Activated CD4-positive, CD25-positive, alpha-beta regulatory T cell treated with anti-CD3 and anti-CD28 coated beads, Interleukin-2, amount 50 U/mL, for 24 hours (primary cell): Measurements from ENCODE around the gene TSHZ2.
"Not testable (repeated sequence)": the region's sequence is repeated elsewhere in the genome, so short reads cannot be mapped to it uniquely, and the experiment has no call there.

ENCODE experiments used
- ATAC-seq, 2 donors: fragments of 150-1000 bp; cut with Tn5 transposase; one replicate each; pipeline ENCODE4 v1.10.0; 2021; ENCODE audit warnings: mild to moderate bottlenecking in 1 of 2, moderate library complexity in 1 of 2

The TSHZ2 gene

DNA sequence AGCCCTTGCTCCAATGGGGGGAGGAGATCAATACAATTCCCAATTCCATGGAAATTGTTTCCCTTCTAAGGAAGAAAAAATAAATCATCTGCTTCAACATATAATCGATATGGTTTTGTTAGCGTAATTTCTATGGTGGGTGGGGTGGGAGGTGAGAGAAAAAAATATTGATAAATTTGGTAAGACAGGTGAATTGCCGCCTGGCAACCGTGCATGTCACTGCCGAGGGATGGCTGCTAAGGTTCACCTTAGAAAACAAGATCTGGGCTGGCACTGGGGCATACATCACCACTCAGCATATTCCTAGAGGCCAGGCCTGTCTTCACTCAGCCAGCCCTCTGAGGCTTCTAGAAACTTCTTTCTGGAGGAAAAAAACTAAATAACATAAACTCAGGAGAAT lies 517.4 kb downstream of the TSHZ2 start:
- no peak for ATAC-seq

DNA sequence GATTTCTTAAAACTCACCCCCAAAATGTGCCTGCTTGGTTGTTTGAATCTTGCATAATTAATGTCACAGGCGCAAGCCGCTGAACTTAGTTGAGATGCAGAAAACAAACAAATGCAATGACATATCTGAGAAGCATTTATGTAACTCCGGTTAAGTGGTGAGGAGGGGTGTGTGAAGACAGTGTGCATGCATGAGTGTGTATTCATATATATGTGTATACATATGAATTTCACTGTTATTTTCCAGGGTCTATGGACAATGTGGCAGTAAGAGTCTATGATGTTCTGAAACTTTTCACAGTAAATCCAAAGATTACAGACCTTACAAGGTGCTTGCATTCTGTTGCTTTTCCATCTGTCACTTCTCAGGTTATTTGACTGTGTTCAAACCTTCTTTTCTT lies 518.5 kb downstream of the TSHZ2 start:
- no peak for ATAC-seq

DNA sequence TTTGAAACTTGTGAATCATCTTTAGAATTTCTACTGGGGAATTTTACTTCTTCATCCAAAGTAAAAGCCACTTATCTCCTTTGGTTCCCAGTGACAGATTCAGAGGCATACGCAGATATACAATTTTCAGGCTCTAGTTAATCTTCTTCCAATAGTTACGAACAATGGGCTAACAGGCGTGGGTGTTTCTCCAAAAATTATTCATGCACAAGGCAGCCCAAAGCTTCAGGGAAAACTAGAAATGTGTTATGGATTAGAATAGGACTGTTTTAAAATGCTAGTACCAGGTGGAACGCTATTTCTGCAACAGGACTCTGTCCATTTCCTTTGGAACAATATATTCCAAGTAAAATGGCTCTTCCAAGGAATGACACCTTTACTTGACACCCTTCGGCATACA lies 519.3 kb downstream of the TSHZ2 start:
- no peak for ATAC-seq

DNA sequence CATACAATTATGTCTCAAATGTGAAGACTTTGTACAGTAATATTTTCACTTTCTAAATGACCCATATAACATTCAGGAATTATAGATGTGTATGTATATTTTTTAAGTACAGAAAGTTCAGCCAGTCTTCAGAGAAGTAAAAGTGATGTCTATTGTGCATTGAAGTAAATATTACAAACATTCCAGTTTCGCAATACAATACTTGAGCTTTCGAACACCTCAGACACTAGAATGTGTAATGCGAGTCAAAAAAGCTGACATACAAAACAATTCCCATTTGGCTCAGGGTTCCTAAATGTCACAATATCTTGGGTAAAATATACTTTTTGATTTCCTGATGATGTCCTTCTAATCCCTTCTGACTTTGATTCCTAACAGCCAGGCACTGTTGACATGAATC lies 520.1 kb downstream of the TSHZ2 start:
- ATAC-seq: no peak

DNA sequence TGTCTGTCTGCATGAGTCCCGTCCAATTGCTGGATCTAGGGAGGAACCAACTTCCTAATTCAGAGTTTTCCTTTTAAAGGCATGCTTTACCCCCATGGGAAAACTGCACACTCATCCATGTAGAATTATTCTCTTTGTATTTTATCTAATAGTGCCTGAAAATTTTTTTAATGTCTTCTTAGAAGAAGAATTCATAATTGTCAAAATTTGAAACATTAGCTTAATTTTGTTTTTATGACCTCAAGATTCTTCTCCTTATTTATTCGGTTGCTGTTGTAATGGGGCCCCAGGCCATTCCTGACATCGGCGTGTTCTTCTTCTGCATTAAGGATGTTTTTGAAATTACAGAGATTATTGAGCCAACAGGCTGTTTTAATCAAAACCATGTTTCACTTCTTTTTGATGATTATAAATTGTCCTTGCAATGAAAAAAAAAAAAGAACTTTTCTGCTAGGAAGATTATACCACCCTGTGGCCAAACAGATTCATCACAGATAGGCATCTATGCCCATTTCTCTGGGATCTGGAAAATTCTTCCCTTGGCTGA lies 521.2 kb downstream of the TSHZ2 start:
- no peak for ATAC-seq

DNA sequence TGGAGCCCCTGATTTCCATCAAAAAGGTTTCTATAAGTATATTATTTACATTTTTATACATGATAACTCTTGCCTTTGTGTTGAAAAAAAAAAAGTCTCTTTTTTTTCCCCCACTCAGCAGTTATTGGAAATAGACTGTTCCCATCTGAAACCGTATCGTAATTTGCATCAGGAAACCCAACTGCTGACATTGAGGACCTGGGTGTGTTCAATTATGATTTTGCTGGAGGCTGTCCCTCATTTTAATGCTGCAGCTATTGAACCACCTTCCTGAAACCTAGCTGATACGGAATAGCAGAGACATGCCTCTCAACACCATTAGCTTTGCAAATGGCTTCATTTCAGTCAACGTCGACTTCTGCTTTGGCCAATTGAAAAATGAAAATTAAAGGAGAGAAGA lies 522.6 kb downstream of the TSHZ2 start:
- ATAC-seq: no peak

DNA sequence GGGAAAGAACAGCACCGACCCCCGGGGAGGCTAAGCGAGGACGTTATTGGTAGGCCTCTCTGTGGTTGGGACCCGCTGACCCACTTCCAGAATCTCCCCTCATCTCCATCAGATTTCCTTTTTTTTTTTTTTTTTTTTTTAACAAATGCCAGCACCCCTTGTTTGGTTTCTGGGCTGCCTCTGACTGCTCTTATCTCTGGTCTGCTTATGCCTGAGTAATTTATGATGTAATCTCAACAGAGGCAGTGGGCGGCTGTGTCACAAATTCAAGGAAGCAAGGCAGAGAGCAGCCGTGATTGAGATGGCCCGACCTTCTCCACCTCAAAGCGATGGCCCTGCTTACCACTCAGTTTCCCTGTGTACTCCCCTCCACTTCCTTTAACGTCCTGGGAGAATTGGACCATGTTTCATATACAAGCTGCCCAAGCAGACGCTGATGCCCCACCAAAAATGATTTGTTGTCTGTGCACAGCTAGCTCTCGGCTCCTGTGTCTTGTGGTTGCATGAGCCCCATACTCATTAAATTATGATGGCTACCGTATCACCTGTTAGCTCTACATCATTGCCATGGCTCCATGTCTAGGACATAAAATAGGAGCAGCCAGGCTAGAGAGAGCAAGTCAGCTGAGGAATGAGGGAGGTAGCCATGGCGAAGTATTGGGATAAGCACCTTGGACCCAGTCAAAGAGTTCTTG lies 523.4 kb downstream of the TSHZ2 start:
- no peak for ATAC-seq

DNA sequence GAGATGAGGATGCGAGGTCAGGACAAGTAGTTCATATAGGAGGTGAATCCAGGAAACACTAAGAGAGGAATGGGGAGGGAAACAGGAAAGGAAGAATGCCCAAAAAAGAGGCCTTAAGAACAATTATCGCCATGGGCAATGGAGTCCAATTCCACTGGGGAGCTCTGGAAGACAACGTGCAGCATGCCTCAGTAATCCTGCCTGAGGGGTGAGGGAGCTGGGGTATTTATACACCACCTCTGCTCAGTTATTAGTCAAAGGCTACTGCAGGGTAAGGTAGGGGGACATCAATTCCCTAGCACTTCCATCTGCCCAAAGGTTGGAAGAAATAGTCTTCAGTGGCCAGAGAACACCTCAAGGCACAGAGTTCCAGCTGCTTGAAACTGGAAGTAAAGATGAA lies 525.1 kb downstream of the TSHZ2 start:
- ATAC-seq: no peak

DNA sequence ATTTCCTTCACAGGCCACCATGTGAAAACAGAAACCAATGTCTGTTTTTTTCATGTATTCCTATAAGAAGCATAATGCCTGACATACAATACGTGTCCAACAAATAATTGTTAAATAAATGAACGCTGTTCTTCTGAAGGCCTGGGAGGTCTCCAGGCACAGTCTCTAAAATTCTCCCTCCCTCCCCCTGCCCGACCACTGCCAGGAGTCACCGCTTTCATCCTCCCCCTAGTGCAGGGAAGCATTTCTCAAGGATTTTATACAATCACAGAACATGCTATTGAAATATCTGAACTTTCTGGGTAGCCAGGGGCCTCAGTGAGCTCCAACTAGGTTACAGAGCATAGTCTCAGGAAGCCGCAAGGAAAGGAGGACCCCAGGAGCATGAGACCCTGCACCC lies 526.2 kb downstream of the TSHZ2 start:
- ATAC-seq: no peak

DNA sequence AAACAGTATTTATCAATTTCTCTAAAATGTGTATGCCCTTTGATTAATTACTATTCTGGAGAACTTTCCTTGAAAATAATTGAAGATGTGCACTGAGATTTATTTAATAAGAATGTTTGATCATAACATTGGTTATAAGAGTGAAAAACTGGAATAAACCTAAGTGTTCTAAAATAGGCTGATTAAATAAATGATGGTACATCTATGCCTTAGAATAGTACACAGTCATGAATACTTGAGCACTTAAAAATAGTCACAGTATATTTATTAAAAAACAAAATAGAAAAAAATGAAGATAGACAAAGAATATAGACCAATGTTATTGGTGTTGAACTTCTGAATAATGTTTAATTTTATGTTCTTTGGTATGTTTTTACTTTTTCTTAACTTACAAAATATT lies 528.5 kb downstream of the TSHZ2 start:
- ATAC-seq: no peak

DNA sequence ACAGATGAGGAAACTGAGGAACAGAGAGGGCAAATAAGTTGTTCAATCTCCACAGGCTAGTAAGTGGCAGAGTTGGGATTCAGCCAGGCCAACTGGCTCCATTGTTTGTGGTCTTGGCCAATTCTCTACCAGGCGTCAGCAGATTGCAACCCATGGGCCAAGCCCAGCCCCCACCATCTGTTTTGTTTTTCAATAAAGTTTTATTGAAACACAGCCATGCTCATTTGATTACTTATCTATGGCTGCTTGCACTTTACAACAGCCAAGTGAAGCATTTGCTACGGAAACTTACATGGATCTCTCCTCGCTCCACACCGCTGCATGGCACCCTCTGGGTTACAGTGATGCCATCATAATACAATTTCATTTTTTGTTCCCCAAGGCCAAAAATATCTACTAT lies 530.7 kb downstream of the TSHZ2 start:
- no peak for ATAC-seq

DNA sequence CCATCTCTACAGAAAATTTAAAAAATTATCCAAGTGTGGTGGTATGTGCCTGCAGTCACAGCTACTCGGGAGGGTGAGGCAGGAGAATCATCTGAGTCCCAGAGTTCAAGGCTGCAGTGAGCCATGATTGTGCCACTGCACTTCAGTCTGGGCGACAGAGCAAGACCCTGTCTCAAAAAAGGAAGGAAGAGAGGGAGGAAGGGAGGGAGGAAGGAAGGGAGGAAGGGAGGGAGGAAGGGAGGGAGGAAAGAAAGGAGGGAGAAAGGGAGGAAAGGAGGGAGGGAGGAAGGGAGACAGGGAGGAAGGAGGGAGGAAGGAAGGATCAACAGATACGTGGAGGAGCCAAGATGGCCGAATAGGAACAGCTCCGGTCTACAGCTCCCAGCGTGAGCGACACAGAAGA lies 531.4 kb downstream of the TSHZ2 start:
- no peak for ATAC-seq

DNA sequence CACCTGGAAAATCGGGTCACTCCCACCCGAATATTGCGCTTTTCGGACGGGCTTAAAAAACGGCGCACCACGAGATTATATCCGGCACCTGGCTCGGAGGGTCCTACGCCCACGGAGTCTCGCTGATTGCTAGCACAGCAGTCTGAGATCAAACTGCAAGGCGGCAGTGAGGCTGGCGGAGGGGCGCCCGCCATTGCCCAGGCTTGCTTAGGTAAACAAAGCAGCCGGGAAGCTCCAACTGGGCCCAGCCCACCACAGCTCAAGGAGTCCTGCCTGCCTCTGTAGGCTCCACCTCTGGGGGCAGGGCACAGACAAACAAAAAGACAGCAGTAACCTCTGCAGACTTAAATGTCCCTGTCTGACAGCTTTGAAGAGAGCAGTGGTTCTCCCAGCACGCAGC lies 531.9 kb downstream of the TSHZ2 start:
- not testable (repeated sequence) for ATAC-seq

DNA sequence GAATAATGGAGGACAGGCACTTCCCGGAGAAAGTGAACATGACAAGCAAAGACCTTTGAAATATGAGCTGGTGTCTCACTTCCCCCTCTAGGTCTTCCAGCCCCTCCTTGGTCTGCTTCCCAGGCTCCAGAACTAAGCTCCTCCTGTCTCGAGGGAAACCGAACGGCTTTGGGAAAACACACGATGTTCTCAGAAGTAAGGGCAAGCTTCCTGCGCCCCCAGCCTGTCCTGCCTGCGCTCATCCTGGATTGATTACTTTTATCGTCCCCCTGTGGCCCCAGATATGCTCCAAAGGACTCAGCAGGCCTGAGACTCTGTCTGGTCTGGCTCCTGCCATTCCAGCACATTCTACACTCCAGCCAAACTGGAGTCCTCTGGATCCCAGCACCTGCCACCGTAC lies 538.1 kb downstream of the TSHZ2 start:
- no peak for ATAC-seq

DNA sequence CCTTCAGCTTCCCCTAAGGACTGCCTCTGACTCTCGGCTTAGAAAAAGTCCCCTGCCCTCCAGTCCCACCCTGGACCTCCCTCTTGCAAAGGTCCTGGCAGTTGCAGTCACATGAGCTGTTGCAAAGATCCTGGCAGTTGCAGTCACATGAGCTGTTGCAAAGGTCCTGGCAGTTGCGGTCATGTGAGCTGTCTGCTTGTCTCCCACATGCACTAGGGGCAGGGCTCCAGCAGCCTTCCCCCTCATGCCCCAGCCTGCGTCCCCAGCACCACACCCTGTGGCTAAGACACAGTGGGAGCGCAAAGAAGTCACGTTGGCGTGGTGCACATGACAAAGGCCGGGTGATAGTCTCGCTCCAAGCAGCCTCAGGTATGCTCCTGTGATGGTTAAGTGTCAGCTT lies 538.5 kb downstream of the TSHZ2 start:
- ATAC-seq: no peak

DNA sequence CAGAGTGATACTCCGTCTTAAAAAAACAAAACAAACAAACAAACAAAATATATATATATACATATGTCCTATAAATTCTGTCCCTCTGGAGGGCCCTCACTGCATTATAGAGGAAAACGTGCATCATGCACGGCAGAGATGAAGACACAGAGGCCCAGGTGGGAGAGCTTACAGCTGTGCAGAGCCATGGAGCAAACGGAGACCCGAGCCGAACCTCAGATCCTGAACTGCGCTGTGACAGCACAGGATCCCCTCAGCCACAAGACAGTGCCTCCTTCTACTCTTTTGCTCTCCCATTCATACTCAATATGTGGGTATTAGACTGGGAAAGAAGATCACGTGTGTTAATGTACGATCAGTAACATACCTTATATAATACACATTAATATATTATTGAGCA lies 539.9 kb downstream of the TSHZ2 start:
- ATAC-seq: no peak

DNA sequence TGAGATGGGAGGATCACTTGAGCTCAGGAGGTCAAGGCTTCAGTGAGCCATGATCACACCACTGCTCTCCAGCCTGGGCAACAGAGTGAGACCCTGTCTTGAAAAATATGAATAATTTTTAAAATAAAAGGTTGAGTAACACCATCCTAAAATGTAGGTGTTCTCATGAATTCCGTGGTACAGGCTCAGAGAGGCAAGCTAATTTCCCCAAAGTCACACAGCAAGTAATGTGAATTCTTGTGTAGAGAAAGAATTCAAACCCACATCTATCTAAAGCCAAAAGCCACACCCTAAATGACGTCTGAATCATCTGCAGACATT lies 541.0 kb downstream of the TSHZ2 start:
- ATAC-seq: no peak

DNA sequence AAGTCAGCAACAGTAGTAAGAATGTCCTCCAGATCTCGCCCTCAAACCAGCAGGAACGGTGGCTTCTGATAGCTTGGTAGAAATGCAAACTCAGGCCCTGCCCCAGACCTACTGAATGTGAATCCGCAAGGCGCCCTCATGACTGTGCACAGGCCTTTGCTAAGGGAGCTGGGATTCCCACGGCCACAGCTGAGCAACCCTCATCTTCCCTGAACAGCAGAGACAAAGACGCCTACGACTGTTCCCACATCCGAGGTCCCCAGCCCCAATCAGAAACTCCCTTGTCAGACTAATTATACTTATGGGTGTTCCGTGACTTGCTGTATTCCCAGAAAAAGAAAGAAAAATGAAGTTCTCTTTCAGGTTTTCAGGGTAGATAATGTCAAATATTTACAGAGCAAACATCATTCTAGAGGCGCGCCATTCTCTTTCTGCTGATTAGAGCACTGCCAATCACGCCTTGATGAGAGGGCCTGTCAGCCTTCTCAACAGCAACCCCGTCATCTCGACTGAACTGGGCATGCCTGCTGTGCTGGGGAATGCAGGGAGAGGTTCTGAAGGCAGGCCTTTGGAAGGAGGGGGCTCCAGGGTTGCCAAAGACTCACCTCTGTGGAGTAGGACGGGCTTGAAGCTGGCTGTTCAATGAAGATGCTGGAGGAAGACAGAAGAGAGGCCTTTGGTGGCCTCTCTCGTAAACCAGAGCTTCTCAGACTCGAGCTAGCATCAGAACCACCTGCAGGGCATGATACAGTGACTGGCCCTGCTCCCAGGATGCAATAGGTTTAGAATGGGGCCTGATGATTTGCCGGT lies 541.5 kb downstream of the TSHZ2 start:
- no peak for ATAC-seq

DNA sequence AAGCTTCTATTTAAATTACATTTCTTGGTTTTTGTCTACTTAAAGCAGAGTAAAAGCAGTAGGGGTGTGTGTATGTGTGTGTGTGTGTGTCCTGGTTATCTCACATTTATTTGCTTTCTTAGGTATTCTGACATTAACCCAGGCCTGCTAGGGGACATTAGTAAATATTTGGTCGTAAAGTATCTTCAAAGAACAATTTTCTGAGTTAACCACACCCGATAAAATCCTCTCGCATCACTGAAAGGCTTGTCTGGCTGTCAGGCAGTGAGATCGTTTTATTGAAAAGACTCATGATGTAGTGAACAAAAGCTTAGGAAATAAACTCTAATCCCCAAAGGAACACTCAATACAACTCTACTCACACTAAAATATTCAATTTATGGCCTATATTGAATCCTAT lies 543.6 kb downstream of the TSHZ2 start:
- no peak for ATAC-seq

DNA sequence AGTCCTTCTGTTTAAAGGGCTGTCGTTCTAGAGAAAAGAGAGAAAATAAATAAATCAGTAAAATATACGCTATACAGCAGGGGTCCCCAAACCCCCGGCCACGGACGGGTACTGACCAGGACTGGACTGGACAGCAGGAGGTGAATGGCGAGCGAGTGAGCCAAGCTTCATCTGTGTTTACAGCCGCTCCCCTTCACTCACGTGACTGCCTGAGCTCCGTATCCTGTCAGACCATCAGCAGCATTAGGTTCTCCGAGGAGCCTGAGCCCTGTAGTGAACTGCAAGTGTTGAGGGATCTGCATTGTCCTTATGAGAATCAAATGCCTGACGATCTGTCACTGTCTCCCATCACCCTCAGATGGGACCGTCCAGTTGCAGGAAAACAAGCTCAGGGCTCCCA lies 545.0 kb downstream of the TSHZ2 start:
- no peak for ATAC-seq

DNA sequence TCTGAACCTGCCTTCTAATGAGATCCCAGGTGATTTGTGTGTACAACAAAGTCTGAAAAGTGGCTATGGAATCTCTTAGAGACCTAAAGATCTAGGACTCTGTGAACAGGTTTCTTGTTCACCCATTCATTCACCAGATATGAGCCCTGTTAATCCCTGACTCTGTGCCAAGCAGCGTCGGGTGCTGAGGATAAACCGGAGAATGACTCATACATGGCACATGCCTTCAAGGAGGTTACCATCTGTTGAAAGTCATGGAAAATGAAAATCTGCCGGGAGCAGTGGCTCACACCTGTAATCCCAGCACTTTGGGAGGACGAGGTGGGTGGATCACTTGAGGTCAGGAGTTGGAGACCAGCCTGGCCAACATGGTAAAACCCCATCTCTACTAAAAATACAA lies 549.3 kb downstream of the TSHZ2 start:
- ATAC-seq: not testable (repeated sequence)

DNA sequence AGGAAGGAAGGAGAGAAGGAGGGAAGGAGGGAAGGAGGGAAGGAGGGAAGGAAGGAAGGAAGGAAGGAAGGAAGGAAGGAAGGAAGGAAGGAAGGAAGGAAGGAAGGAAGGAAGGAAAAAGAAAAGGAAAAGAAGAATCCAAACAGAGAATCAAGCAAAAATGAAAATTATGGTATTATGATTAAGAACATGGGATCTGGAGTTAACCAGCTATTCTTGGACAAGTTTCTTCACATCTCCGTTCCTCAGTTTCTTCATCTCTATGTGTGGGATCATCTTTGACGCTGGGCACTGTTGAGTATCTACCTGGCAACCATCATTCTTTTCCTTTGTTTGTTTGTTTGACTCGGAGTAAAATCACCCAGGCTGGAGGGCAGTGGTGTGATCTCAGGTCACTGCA lies 549.9 kb downstream of the TSHZ2 start:
- ATAC-seq: no peak

DNA sequence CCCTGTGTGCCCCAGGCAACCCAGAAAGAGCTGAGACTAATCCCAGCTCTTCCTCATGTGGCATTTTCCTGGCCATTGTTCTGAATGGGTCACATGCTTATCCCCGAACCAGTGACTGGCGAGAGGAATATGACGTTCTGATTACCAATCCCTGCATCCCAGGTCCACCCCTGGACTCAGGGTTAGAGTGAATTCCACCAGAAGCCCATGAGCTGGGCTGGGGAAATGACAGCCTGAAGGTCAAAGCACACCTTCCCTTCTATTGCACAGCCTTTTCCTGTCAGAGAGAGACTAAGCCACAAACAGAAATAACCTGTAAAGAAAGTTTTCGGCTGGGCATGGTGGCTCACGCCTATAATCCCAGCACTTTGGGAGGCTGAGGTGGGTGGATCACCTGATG lies 550.5 kb downstream of the TSHZ2 start:
- no peak for ATAC-seq

DNA sequence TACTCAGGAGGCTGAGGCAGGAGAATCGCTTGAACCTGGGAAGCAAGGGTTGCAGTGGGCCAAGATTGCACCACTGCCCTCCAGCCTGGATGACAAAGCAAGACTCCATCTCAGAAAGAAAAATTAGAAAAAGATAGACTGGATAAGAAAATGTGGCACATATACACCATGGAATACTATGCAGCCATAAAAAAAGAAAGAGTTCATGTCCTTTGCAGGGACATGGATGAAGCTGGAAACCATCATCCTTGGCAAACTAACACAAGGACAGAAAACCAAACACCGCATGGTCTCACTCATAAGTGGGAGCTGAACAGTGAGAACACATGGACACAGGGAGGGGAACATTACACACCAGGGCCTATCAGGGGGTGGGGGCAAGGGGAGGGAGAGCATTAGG lies 551.5 kb downstream of the TSHZ2 start:
- ATAC-seq: not testable (repeated sequence)
